ACC112 (cell line): Measurements from ENCODE around the gene QRFP.

ENCODE experiments used
- H2AFZ ChIP-seq: fragments of 200-600 bp; sonication (generic); one replicate; pipeline ENCODE4 v1.6.0; 2017; ENCODE audit warnings: antibody characterized with exemption, low read length; ENCODE audit not compliant: unreplicated experiment
- H3K27ac ChIP-seq: fragments of 200-600 bp; sonication (generic); 2 replicates; pipeline ENCODE4 v1.5.1; 2014; ENCODE audit warnings: low read depth, mild to moderate bottlenecking, antibody characterized with exemption, low read length, moderate library complexity
- H3K27me3 ChIP-seq: fragments of 200-600 bp; sonication (generic); 2 replicates; pipeline ENCODE4 v1.6.1; 2014; ENCODE audit warnings: mild to moderate bottlenecking, antibody characterized with exemption, low read length, moderate library complexity, mixed read lengths; ENCODE audit not compliant: insufficient read depth
- H3K36me3 ChIP-seq: fragments of 200-600 bp; sonication (generic); 2 replicates; pipeline ENCODE4 v1.6.1; 2016; ENCODE audit warnings: mild to moderate bottlenecking, antibody characterized with exemption, low read length, moderate library complexity, mixed read lengths; ENCODE audit not compliant: insufficient read depth
- H3K4me1 ChIP-seq: fragments of 200-600 bp; sonication (generic); one replicate; pipeline ENCODE4 v1.6.1; 2016; ENCODE audit warnings: low read length, mixed read lengths; ENCODE audit not compliant: insufficient read depth, unreplicated experiment, control insufficient read depth
- H3K4me3 ChIP-seq: fragments of 200-600 bp; sonication (generic); 2 replicates; pipeline ENCODE4 v1.5.1; 2014; ENCODE audit warnings: mild to moderate bottlenecking, low read depth, low read length
- H3K79me2 ChIP-seq: fragments of 200-600 bp; sonication (generic); one replicate; pipeline ENCODE4 v1.6.0; 2016; ENCODE audit warnings: low read length; ENCODE audit not compliant: control insufficient read depth, unreplicated experiment, insufficient read depth

QRFP gene

GRCh38 chr9:130893341-130894101 lies 3.1 kb downstream of the QRFP start:
- Histone ChIP-seq H2AFZ (no peak overlapping the region), H3K4me3 (no peak overlapping the region), H3K27me3 (no peaks in the 10 kb centered on the region), H3K79me2 (no peaks in the 10 kb centered on the region), H3K36me3 (no peaks in the 10 kb centered on the region), H3K27ac (no peak overlapping the region), H3K4me1 (no peaks in the 10 kb centered on the region)

GRCh38 chr9:130892477-130893304 lies 3.9 kb downstream of the QRFP start:
- Histone ChIP-seq H3K36me3 (no peaks in the 10 kb centered on the region), H3K4me1 (no peaks in the 10 kb centered on the region), H2AFZ (no peak overlapping the region), H3K27me3 (no peaks in the 10 kb centered on the region), H3K27ac (no peak overlapping the region), H3K4me3 (no peak overlapping the region), H3K79me2 (no peaks in the 10 kb centered on the region)

GRCh38 chr9:130891688-130892476 lies 4.7 kb downstream of the QRFP start:
- H3K27me3 ChIP-seq: no peaks in the 10 kb centered on the region
- no peaks in the 10 kb centered on the region for H3K4me1 ChIP-seq
- H2AFZ ChIP-seq: no peak overlapping the region

GRCh38 chr9:130890870-130891687 lies 5.5 kb downstream of the QRFP start:
- peaks cover 2% of the 10 kb centered on the region for H3K79me2 ChIP-seq
- no peak overlapping the region for H3K4me3 ChIP-seq
- no peaks in the 10 kb centered on the region for H3K4me1 ChIP-seq
- no peak overlapping the region for H2AFZ ChIP-seq
- H3K27ac ChIP-seq: no peak overlapping the region
- H3K36me3 ChIP-seq: peaks cover 3% of the 10 kb centered on the region; the same call in 1 of the 2 replicates
- no peaks in the 10 kb centered on the region for H3K27me3 ChIP-seq

More at GRCh38 chr9:130891688-130892476, 4.7 kb downstream of the QRFP start:
- Histone ChIP-seq H3K4me3 (no peak overlapping the region), H3K27ac (no peak overlapping the region), H3K79me2 (no peaks in the 10 kb centered on the region), H3K36me3 (no peaks in the 10 kb centered on the region)

- no peaks in the 10 kb centered on the region for H3K4me1 ChIP-seq
- H3K27ac ChIP-seq: no peak overlapping the region
- no peaks in the 10 kb centered on the region for H3K27me3 ChIP-seq
- H3K79me2 ChIP-seq: peaks cover 2% of the 10 kb centered on the region
- peaks cover 5% of the 10 kb centered on the region; the same call in 1 of the 2 replicates for H3K36me3 ChIP-seq
- no peak overlapping the region for H2AFZ ChIP-seq
- H3K4me3 ChIP-seq: no peak overlapping the region
These were observed 6.5 kb downstream of the QRFP start for GRCh38 chr9:130890124-130890523.

- Histone ChIP-seq H3K79me2 (peaks cover 2% of the 10 kb centered on the region), H2AFZ (no peak overlapping the region), H3K27me3 (no peaks in the 10 kb centered on the region), H3K4me1 (no peaks in the 10 kb centered on the region), H3K4me3 (no peak overlapping the region), H3K27ac (no peak overlapping the region), H3K36me3 (peaks cover 9% of the 10 kb centered on the region; the same call in 1 of the 2 replicates)
These were observed 8.3 kb downstream of the QRFP start for GRCh38 chr9:130888146-130888885.

- Histone ChIP-seq H3K27ac (no peak overlapping the region), H3K4me1 (no peaks in the 10 kb centered on the region), H3K36me3 (peaks cover 9% of the 10 kb centered on the region; the same call in 1 of the 2 replicates), H2AFZ (no peak overlapping the region), H3K79me2 (peaks cover 2% of the 10 kb centered on the region), H3K27me3 (no peaks in the 10 kb centered on the region), H3K4me3 (no peak overlapping the region)
These were observed 9.0 kb downstream of the QRFP start for GRCh38 chr9:130887494-130888144.

- no peak overlapping the region for H2AFZ ChIP-seq
- no peak overlapping the region for H3K27ac ChIP-seq
- H3K4me3 ChIP-seq: no peak overlapping the region
- peaks cover 12% of the 10 kb centered on the region; the same call in 1 of the 2 replicates for H3K36me3 ChIP-seq
- no peaks in the 10 kb centered on the region for H3K27me3 ChIP-seq
- H3K4me1 ChIP-seq: no peaks in the 10 kb centered on the region
- H3K79me2 ChIP-seq: peaks cover 2% of the 10 kb centered on the region
These were observed 9.6 kb downstream of the QRFP start for GRCh38 chr9:130886981-130887380.
